SK-N-SH treated with all-trans-retinoic acid at 6 μM for 48 hours (cell line): Measurements from ENCODE around the gene SLC25A33.

Experiments used
- ARNTL ChIP-seq: fragments of 450-650 bp; formaldehyde crosslinking; IDR thresholded peaks from 2 replicates; pipeline ENCODE4 v1.5.0; 2020; ENCODE audit warnings: low read depth, mild to moderate bottlenecking, moderate library complexity, borderline replicate concordance
- OSR1 ChIP-seq: fragments of 250-450 bp; sonication (Bioruptor Pico); IDR thresholded peaks from 2 replicates; pipeline ENCODE4 v1.8.0; 2022; ENCODE audit warnings: moderate library complexity, mild to moderate bottlenecking, inconsistent platforms
- RARB ChIP-seq: fragments of 250-450 bp; sonication (Bioruptor Pico); IDR thresholded peaks from 2 replicates; pipeline ENCODE4 v1.8.0; 2021; ENCODE audit warnings: mild to moderate bottlenecking, moderate library complexity
- SNAI2 ChIP-seq: fragments of 250-450 bp; sonication (Bioruptor Pico); IDR thresholded peaks from 2 replicates; pipeline ENCODE4 v1.5.0; 2020; ENCODE audit warnings: mild to moderate bottlenecking, moderate library complexity
- TF ChIP-seq, protein P1 (sequence below): fragments of 250-450 bp; sonication (Bioruptor Pico); IDR thresholded peaks from 2 replicates; pipeline ENCODE4 v1.5.1; 2020; ENCODE audit warnings: low read depth, mild to moderate bottlenecking, moderate library complexity

GRCh38 chr1:9595156-9595967 lies 56.1 kb downstream of the SLC25A33 start:
- no peak for TF ChIP-seq SNAI2 (CRISPR knock-in tag)
- TF ChIP-seq, protein P1, sequence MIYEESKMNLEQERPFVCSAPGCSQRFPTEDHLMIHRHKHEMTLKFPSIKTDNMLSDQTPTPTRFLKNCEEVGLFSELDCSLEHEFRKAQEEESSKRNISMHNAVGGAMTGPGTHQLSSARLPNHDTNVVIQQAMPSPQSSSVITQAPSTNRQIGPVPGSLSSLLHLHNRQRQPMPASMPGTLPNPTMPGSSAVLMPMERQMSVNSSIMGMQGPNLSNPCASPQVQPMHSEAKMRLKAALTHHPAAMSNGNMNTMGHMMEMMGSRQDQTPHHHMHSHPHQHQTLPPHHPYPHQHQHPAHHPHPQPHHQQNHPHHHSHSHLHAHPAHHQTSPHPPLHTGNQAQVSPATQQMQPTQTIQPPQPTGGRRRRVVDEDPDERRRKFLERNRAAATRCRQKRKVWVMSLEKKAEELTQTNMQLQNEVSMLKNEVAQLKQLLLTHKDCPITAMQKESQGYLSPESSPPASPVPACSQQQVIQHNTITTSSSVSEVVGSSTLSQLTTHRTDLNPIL (CRISPR knock-in tag), result no peak
- TF ChIP-seq OSR1 (CRISPR knock-in tag), result no peak
- no peak for TF ChIP-seq RARB (CRISPR knock-in tag)
- no peak for TF ChIP-seq ARNTL (CRISPR knock-in tag)
